GM19099 (cell line): ENCODE data around the gene BROX.

ENCODE experiments used
- POLR2A ChIP-seq: IDR thresholded peaks from 3 replicates; pipeline ENCODE4 v1.6.1; 2011; ENCODE audit warnings: low read depth; ENCODE audit not compliant: insufficient read length; ENCODE audit errors: extremely low read depth

Gene BROX

GRCh38 chr1:222754366-222755139, 42.2 kb downstream of the BROX start:
- TF ChIP-seq POLR2A, result no peak

- no peak for TF ChIP-seq POLR2A
These were observed 45.4 kb downstream of the BROX start for GRCh38 chr1:222757646-222758268.

DNA sequence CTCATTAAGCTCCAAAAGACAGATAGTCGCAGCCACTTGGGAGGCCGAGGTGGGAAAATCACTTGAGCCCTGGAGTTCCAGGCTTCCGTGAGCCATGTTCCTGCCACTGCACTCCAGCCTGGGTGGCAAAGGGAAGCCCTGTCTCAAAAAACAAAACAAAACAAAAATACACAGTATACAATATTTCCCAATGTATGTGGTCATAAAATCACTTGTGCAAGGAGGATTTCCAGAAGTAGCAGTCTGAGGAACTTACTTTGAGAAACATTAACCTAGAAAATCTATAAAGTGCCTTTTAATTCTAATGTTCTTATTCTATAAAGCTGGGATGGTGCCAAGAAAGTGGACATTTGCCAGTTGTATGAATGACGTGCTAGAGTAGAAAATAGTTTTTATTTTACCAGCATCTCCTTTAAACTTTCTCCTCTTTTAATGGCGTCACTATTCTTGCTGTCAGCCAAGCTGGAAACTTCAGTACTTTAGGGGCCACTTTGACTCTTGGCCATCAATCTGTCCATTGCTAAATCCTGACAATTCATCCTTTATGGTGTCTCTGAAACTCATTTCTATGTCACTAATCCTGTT, 47.2 kb downstream of the BROX start:
- no peak for TF ChIP-seq POLR2A

DNA sequence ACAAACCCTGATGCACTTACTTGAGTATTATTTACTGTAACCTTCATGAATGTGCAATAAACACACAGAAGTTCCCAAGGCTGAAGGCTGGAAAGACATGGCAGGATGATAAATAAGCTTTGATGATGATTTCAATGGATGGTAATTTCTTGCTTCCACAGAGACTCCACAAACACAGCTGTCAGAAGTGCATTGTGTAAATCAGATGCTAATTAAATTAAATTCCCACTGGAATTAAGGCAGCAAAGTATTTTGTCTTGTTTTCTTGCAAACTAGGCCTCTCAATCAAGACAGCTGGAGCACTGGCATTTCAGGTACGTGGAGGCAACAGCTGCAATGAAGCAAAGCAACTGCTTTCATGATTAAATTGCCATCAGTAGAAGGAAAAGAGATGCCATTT, 48.7 kb downstream of the BROX start:
- TF ChIP-seq POLR2A, result no peak

DNA sequence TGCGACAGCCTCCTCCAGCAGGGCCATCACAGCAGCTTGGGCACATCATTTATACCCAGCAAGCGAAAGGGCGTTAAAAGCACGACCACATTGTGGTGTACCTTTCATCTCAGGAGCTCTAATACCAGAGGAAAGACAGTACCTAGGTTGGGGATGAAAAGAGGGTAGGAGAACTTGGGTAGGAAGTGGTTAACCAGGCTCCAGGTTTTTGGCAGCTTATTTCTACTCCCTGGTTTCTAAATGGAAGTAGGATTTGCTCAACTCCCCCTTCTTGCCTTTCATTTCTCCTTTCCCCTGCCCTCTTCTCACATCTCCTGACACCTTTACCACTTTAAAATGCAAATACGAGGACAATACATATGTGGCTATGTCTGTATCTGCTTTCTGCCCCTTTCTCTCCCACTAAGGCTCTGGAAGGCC, 54.8 kb downstream of the BROX start:
- TF ChIP-seq POLR2A, result no peak

- no peak for TF ChIP-seq POLR2A
These were observed 56.2 kb downstream of the BROX start for GRCh38 chr1:222768592-222768991.

DNA sequence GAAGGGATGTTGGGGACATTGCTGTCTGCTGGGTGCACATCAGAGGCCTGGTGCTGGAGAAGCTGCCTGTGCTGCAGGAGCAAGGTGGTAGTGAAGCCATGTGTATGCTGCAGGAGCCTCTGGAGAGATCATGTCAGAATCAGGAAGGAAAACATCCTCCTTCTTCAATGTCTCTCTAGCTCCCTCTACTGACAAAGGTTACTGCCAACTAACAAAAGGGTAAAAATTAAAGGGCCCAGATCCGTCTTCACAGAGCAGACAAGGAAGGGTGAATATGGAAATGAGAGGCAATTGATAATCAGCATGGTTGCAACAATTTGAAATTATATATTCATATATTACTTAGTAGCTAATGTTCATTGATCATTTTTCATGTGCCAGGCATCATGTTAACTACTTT, 56.8 kb downstream of the BROX start:
- no peak for TF ChIP-seq POLR2A

DNA sequence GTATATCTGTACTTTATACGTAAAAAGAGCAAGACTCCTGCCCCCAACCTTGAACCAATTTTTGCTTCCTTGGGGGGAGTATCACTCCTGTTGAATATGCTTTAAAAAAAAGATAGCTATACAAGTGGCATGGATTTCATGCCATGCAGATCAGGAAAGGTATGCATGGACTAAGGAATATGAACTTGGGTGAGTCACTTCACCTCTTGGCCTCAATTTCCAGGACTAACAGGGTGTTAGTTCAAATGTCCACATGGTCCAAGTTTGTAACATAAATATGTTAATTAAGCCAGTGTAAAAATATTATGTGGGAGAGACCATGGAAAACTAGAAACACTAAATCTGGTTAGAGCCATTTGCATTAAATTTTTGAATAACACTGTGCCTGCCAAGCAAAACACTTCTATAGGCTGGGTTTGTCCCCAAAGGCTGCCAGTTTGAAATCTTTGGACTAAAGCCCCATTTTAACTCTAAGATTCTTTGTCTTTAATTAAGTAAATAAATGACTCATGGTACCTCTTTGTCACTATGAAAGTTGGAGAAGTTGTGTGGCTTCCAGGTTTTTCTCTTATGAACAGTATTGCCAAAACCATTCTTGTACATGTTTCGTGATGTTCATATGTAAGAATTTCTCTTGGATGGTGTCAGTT, 57.7 kb downstream of the BROX start:
- no peak for TF ChIP-seq POLR2A

GRCh38 chr1:222772996-222773379, 60.6 kb downstream of the BROX start:
- no peak for TF ChIP-seq POLR2A

GRCh38 chr1:222777463-222777862, 65.1 kb downstream of the BROX start:
- TF ChIP-seq POLR2A, result no peak

- TF ChIP-seq POLR2A, result no peak
These were observed 65.6 kb downstream of the BROX start for GRCh38 chr1:222777977-222778376.

DNA sequence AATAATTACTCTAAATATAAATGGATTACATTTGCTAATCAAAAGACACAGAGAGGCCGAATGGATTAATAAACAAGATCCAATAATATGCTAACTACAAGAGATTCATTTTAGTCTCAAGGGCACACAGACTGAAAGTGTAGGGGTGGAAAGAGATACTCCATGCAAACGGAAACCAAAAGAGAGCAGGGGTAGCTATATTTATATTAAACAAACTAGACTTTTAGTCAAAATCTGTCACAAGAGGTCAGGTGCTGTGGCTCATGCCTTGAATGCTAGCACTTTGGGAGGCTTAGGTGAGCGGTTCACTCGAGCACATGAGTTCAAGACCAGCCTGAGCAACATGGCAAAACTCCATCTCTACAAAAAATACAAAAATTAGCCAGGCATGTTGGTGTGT, 68.9 kb downstream of the BROX start:
- TF ChIP-seq POLR2A, result no peak

GRCh38 chr1:222783051-222783450, 70.7 kb downstream of the BROX start:
- TF ChIP-seq POLR2A, result no peak

DNA sequence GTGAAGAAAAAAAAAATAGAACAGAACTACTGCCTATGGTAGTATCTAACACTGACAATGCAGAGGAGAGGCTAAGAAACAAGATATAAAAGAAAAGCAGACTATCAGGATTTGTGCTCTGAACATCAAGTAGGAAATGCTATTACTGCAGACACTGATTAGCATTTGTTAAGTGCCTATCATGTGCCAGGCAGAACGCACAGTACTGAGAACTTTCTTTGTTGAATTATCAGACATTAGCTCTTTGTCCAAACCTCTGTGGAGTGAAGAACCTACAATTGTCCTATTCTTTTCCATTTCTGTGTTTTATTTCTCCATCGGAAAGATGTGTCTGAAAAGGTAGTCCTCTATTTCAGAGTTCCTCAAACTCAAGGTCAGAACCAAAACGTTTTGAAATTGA, 72.0 kb downstream of the BROX start:
- no peak for TF ChIP-seq POLR2A
